Right lobe of liver (tissue), 6 donors: ENCODE data around the gene SERPINB1. TPM values are rescaled to one million over a fixed set of nuclear protein-coding genes. Genes with fewer than 3 reads are reported as not detected.

Experiments
- ATAC-seq, 4 donors: fragments of 200-7000 bp; cut with Tn5 transposase; one replicate each; pipeline ENCODE4 v1.9.1; 2020; ENCODE audit warnings: mild to moderate bottlenecking in 4 of 4, moderate library complexity in 4 of 4
- DNase-seq, 3 donors: peaks; one replicate each; pipeline ENCODE4 v3.0.0-alpha.2; 2020
- H3K27ac ChIP-seq, 3 donors: fragments of 200-600 bp; one replicate each; pipeline ENCODE4 v1.8.0; 2022
- H3K27me3 ChIP-seq, 2 donors: fragments of 200-600 bp; one replicate each; pipeline ENCODE4 v1.8.0; 2022
- H3K36me3 ChIP-seq, 4 donors: fragments of 200-600 bp; sonication (generic) in 1 of 4; one replicate each; pipeline versions ENCODE4 v1.5.1 to v1.8.0; 2017 to 2022; ENCODE audit warnings: control low read depth in 1 of 4
- H3K4me1 ChIP-seq, 4 donors: fragments of 200-600 bp; sonication (generic) in 1 of 4; one replicate each; pipeline versions ENCODE4 v1.5.1 to v1.8.0; 2017 to 2022; ENCODE audit warnings: control low read depth in 1 of 4
- H3K4me3 ChIP-seq, 3 donors: fragments of 200-600 bp; one replicate each; pipeline ENCODE4 v1.8.0; 2022
- H3K9me3 ChIP-seq, 4 donors: fragments of 200-600 bp; sonication (generic) in 1 of 4; one replicate each; pipeline versions ENCODE4 v1.5.1 to v1.8.0; 2017 to 2022; ENCODE audit warnings: control low read depth in 1 of 4
- POLR2A ChIP-seq: fragments of 450-650 bp; IDR thresholded peaks from one replicate; pipeline ENCODE4 v1.6.1; 2017; ENCODE audit warnings: antibody characterized with exemption, mild to moderate bottlenecking
- WGBS: methylation state at CpG from one replicate; pipeline ENCODE4 v1.1.6; 2018; ENCODE audit warnings: low coverage, low lambda C conversion rate; ENCODE audit not compliant: insufficient coverage; ENCODE audit errors: missing lambda C conversion rate; 5-methylcytosine and 5-hydroxymethylcytosine counted together
- intact Hi-C, 2 donors: fragments of 100-400 bp; cut with DNase I; formaldehyde crosslinking; loops; one replicate each; pipeline versions ENCODE4 v1.11.2 to v1.14.1; 2022
- total RNA-seq, 6 experiments: library from RNA; depleted of rRNA in 2 of 6; stranded (reverse); fragments of >200 nt in 2 of 6; fragmentation: NEBNext Ultra II Directional in 3 of 6; extraction: Animal tissue kit (Norgen Biotek cat#: 25700) in 3 of 6; gene quantifications; one replicate each; pipeline versions ENCODE4 v1.1.0 to v1.2.4, GENCODE V29; 2016 to 2023
- TF ChIP-seq, protein P1 (sequence below), 4 donors: fragments of 200-600 bp in 3 of 4; fragments of 450-650 bp in 1 of 4; IDR thresholded peaks; one replicate each; pipeline versions ENCODE4 v1.5.1 to v1.8.0; 2016 to 2022; ENCODE audit warnings: antibody characterized with exemption in 4 of 4, mild to moderate bottlenecking in 2 of 4
- donor health status: DM: no; HTN: yes; CAD: no.
- donor health status: DM: no; HTN: no; CAD: no.
- donor health status: DM: no; HTN: no; CAD: no.
- donor health status: DM: no; HTN: yes; CAD: no.
- donor health status: DM: no; HTN: yes; CAD: no.

SERPINB1 gene
- total RNA-seq, 6 experiments from 2014 or later = 7.2 to 44.6 (median 25.2) TPM

DNA sequence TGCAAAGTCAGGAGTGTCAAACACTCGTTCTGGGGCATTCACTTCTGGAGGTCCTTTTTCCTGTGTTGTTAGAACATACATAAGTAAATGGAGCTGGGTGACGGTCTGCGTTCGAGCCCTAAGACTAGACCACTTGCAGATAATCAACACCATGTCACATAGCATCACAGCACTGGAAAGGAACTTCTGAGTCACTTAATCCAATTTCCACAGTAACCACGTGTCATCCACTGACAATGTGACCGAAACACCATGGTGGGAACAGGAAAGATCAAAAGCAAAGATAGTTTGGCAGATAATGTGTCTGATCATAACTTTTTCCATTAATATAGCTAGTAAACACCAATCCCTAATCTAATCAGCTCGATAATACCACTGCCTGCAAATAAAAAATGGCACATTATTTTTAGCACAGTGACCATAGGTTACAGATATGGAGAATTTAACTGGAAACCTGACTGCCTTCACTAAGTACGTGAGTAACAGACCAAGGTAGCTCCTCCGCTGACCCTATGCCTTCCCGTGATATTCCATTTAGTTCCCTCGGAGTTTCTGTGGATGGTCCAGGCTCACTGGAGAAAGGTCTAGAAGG, 41.6 kb downstream of the SERPINB1 start:
- no peak overlapping the region for H3K27ac ChIP-seq

DNA sequence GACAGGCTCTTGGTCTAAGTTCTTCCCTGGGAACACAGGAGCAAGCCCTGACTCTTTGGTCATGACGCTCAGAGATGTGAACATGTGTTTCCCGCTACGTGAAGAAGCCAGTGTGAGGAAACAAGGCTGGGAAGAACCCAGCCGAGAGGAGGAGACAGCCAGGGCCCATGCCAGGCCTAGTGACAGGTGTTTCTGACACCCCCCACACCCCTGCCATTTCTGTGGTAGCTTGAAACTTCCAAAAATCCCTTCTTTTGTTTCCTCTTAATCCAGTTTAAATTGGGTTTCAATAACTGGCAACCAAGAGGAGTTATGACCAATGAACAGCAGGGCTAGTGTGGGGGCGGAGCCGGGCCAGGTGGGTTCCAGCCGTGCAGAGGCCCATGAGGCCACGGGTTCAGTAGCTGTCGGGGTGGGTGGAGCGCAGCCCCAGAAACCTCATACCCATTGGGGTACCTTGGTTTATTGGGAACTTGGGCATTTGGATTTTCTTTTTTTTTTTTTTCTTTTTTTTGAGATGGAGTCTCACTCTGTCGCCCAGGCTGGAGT, 43.0 kb downstream of the SERPINB1 start:
- Histone ChIP-seq H3K27ac (no peak overlapping the region), H3K9me3 (no peaks in the 10 kb centered on the region), H3K36me3 (no peaks in the 10 kb centered on the region), H3K4me3 (no peak overlapping the region), H3K27me3 (no peaks in the 10 kb centered on the region), H3K4me1 (no peaks in the 10 kb centered on the region)
- TF ChIP-seq POLR2A = no peak
- TF ChIP-seq, protein P1, sequence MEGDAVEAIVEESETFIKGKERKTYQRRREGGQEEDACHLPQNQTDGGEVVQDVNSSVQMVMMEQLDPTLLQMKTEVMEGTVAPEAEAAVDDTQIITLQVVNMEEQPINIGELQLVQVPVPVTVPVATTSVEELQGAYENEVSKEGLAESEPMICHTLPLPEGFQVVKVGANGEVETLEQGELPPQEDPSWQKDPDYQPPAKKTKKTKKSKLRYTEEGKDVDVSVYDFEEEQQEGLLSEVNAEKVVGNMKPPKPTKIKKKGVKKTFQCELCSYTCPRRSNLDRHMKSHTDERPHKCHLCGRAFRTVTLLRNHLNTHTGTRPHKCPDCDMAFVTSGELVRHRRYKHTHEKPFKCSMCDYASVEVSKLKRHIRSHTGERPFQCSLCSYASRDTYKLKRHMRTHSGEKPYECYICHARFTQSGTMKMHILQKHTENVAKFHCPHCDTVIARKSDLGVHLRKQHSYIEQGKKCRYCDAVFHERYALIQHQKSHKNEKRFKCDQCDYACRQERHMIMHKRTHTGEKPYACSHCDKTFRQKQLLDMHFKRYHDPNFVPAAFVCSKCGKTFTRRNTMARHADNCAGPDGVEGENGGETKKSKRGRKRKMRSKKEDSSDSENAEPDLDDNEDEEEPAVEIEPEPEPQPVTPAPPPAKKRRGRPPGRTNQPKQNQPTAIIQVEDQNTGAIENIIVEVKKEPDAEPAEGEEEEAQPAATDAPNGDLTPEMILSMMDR (IDR thresholded peaks at IDR 0.05) = no peak
- ATAC-seq (no peak), DNase-seq (no peak)
- intact Hi-C loops = no loop called here
- WGBS = 57% methylated on average over 6 of the region's 11 CpGs

More for the DNA sequence above, 41.6 kb downstream of the SERPINB1 start:
- 63% methylated on average over 11 of the region's 11 CpGs for WGBS
- Histone ChIP-seq H3K36me3 (no peaks in the 10 kb centered on the region), H3K27me3 (no peaks in the 10 kb centered on the region), H3K4me1 (no peaks in the 10 kb centered on the region), H3K9me3 (no peaks in the 10 kb centered on the region), H3K4me3 (no peak overlapping the region)
- intact Hi-C loops = no loop called here
- ATAC-seq (peak in 3 of 4 donors; percentile 26 to 53 (median 26)), DNase-seq (no peak)
- TF ChIP-seq, protein P1 (IDR thresholded peaks at IDR 0.05) = no peak
- TF ChIP-seq POLR2A = no peak

DNA sequence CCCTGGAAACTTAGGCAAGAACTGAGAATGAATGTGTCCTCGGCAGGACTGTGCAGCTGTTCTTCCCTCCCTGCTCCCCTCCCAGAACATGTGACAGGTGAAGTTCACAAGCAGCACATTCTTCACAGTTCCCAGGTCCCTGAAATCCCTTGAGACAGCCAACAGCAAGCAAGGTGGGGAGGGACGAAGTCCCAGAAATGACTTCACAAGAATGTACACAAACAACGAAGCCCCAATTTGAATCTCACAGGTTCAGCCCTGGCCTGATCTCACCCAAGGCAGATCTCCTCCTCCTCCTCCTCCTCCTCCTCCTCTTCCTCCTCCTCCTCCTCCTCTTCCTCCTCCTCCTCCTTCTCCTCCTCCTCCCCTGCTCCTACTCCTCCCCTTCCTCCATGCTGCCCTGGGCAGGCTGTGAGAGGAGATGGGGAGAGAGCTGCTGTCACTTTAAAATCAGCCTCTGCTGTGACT, 44.1 kb downstream of the SERPINB1 start:
- no peak for TF ChIP-seq POLR2A
- TF ChIP-seq, protein P1 (IDR thresholded peaks at IDR 0.05) = no peak
- intact Hi-C loops = no loop called here
- WGBS = 56% methylated on average over 3 of the region's 3 CpGs
- Histone ChIP-seq H3K4me3 (no peak overlapping the region), H3K9me3 (no peaks in the 10 kb centered on the region), H3K36me3 (no peaks in the 10 kb centered on the region), H3K4me1 (no peaks in the 10 kb centered on the region), H3K27ac (no peak overlapping the region), H3K27me3 (no peaks in the 10 kb centered on the region)
- DNase-seq (no peak), ATAC-seq (no peak)

DNA sequence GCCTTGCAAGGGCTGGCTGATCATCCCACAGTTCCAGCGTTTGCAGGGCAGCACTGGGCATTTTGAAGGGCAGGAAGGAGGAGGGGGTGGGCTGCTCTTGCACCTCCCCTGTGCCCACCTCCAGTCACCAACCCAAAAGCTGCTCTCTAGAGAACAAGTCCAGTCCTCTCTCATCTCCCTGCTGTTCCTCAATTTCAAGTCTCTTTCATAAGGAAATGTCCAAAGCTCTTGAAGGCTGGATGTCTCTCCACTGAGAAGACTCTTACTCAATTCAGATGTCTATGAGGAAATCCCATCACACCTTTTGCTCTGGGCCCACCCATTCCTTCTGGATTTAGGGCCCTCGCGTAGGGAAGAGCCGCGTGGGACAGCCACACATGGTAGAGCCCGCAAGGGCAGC, 44.8 kb downstream of the SERPINB1 start:
- Histone ChIP-seq H3K27me3 (no peaks in the 10 kb centered on the region), H3K4me1 (no peaks in the 10 kb centered on the region), H3K4me3 (no peak overlapping the region), H3K36me3 (no peaks in the 10 kb centered on the region), H3K9me3 (no peaks in the 10 kb centered on the region), H3K27ac (no peak overlapping the region)
- DNase-seq (no peak), ATAC-seq (no peak)
- TF ChIP-seq POLR2A = no peak
- TF ChIP-seq, protein P1 (IDR thresholded peaks at IDR 0.05) = no peak
- intact Hi-C loops = no loop called here
- WGBS = 82% methylated on average over 3 of the region's 6 CpGs
